Stimulated activated naive CD4-positive, alpha-beta T cell (primary cell): ENCODE measurements around the gene SLC19A1.
A peak's percentile ranks its signal among the peaks of the same experiment; 100 is the strongest.

Source experiments
- DNase-seq, 6 experiments: peaks; one replicate each; lab custom pipeline; 2025; lab: John Stamatoyannopoulos, UW

The SLC19A1 gene

DNA sequence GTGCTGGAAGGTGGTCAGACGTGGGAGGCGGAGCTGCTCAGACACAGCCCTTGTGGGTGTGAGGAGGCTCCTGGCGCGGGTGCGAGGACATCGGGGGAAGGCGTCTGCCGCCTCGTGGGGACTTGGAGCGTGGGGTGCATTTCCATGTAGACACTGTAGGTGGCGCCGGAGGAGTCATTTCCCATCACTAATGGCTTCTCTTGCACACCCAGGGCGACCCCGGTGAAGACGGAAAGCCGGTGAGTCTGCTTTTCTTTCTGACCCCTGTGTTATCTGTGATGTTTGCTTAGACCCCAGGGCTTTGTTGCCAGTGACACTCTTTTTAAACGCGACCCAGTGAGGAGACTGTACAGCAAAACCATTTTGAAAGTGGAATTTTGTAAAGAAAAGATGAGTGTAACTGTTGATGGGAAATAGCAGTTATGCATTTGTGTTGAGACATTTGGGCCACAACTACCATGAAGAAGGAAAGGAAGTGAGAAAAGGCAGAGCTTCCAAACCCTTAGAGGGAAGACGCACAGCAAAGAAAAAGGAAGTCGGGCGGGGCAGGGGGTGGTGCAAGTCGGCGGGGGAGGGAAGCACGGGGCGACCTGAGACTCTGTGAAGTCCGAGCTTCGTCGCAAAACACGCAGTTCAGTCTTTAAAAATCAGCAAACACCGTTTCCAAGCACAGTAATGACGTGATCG lies 64.0 kb downstream of the SLC19A1 start:
- peak; percentile 71 to 94 (median 81) for DNase-seq

DNA sequence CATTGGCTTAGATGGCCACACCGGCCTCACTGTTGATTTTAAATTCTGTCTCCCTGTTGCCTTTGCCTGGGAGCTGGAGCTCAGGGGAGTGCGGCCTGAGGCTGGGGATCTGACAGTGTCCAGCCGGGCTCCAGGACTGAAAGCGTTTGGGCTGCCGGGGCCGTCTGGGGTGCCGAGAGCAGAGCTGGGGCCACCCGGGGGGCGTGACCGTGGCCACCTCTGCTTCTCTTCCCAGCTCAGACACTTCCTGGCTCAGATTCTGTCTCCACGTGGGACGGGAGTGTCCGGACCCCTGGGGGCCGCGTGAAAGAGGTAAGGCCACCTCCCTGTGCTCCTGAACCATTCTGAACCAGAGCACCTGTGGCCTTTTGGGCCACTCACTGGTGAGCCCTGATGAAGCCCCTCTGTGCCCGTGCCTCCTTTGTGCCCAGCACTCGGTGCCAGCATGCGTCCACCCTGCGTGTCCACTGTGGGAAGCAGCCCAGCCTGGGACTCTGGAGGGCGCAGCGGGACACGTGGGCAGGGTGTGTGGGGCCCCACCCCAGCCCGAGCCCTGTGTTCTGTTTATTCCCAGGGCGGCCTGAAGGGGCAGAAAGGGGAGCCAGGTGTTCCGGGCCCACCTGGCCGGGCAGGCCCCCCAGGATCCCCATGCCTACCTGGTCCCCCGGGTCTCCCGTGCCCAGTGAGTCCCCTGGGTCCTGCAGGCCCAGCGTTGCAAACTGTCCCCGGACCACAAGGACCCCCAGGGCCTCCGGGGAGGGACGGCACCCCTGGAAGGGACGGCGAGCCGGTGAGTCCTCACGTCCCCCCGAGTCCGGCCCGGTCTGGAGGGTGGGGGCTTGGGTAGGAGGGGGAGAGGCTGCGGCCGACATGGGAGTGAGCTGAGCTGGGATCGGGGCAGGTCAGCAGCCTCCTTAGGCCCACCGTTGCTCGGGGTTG lies 64.8 kb downstream of the SLC19A1 start:
- no peak for DNase-seq

DNA sequence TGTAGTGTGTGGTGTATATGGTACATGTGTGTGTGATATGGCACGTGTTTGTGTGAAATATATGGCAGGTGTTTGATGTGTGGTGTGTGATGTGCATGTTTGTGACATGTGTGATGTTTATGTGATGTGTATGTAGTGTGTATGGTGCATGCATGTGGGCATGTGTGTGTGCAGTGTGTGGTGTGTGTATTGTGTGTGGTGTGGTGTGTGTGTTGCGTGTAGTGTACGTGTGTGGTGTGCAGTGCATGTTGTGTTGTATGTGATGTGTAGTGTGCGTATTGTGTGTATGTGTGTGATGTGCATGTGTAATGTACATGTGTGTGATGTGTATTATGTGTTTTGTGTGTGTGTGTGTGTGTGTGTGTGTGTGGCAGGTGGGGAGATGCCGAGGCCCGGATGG lies 65.7 kb downstream of the SLC19A1 start:
- no peak for DNase-seq

DNA sequence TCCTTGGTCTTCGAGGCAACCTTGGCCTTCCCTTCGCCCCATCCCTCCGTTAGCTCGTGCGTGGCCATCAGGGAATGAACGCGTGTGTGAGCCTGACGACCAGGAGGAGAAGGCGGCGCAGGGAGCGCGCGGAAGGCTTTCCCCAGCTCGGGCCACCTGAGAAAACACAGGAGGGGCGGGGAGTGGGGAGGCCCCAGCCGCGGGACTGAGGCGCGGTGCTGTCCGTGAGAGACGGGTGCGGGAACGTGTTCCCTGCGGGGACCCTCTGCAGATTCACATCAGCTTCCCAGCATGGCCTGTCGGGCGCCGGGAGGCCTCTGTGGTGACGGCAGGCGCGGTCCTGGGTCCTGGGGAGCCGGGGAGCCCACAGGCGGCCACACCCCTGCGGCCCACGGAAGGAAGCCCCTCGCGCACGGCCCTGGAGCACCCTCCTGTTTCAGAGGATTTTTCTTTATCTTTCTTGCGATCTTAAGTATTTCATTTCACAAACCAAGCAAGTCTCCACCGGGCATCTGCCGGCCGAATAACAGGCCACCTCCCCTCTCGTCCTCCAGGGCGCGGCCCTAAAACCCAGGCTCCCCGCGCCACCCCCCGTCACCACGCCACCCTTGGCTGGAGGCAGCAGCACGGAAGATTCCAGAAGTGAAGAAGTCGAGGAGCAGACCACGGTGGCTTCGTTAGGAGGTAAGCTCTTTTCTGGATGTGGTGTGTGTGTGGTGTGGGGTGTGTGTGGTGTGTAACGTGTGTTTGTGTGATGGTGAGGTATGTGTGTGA lies 66.3 kb downstream of the SLC19A1 start:
- no peak for DNase-seq

DNA sequence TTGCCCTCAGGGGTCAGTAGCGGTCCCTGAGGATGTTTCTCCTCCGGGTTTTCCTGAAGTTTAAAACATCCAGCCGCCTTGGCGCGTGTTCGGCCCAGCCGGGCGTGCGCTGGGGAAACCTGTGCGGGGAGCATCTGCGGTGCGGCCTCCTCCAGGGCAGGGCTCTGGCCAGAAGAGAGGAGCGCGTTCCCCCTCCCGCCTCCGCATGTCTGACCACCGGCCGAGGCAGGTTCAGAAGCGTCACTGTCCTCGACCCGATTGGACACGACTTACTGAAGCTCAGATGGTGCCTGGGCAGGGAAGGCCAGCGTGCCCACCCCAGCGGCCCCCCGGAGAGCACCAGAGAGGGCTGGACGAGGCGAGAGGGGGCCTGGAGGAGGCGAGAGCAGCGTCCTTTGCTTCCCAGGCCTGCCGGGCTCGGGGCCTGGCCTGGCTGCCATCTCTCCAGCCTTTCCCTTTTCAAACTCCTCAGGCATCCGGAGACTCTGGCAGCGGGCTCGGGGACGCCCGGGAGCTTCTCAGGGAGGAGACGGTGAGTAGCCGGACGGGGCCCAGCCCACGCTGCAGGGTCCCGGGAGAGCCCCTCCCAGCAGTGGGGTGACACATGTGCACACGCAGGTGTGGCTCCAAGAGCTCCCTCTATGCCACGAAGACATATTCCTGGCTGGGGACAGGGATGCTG lies 67.1 kb downstream of the SLC19A1 start:
- DNase-seq, result no peak

DNA sequence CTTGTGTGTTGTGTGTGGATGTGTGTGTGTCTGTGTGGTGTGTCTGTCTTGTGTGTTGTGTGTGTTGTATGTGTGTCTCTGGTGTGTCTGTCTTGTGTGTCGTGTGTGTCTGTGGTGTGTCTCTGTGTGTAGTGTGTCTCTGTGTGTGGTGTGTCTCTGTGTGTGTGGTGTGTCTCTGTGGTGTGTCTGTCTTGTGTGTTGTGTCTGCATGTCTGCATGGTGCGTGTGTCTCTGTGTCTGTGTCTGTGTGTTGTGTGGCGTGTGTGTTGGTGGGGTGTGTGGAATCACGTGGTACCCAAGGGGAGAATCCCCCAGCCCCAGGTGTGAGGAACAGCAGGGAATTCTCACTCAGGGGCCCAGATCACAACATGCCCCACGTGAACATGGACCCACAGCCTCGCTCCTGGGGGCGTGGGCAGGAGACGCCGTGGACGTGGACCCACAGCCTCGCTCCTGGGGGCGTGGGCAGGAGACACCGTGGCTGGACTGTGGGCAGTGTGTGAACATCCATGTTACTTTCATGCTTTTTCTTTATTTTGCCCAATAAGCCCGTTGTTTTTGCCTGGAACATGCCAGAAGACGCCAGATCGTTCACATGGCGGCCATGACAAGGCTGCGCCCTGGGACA lies 67.8 kb downstream of the SLC19A1 start:
- no peak for DNase-seq

DNA sequence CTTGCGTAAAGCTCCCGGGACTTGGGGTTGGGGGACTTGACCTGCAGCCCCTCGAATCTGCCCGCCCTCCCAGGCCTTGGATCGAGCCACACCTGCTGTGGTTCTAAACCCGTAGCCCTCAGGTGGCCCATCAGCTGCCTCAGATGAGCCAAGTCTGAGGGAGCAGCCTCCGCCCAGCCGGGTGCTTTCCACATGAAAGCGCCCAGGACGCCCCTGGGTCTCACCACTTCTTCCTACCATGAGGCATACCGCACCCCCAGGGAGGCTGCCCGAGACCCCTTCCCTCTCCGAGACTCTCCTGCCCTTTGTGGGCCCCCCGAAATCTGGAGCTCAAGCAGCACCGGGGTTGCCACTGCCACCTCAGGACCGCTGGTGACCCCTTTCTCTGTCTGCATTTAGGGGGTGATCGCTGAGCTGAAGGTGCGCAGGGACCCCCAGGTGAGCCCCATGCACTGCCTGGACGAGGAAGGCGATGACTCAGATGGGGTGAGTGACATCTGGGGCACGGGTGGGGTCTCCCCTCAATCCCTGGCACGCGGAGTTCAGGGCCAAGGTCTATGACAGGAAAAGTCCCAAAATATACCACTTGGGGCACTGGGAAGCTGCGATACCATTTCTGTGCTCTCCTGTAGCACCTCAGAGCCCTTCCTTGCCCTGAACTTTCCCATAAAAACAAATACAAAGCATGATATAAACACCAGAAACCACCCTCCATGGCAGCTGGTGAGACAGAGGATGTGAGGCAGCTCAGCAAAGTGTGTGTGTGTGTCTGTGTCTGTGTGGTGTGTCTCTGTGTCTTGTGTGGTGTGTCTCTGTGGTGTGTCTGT lies 68.5 kb downstream of the SLC19A1 start:
- DNase-seq, result no peak

DNA sequence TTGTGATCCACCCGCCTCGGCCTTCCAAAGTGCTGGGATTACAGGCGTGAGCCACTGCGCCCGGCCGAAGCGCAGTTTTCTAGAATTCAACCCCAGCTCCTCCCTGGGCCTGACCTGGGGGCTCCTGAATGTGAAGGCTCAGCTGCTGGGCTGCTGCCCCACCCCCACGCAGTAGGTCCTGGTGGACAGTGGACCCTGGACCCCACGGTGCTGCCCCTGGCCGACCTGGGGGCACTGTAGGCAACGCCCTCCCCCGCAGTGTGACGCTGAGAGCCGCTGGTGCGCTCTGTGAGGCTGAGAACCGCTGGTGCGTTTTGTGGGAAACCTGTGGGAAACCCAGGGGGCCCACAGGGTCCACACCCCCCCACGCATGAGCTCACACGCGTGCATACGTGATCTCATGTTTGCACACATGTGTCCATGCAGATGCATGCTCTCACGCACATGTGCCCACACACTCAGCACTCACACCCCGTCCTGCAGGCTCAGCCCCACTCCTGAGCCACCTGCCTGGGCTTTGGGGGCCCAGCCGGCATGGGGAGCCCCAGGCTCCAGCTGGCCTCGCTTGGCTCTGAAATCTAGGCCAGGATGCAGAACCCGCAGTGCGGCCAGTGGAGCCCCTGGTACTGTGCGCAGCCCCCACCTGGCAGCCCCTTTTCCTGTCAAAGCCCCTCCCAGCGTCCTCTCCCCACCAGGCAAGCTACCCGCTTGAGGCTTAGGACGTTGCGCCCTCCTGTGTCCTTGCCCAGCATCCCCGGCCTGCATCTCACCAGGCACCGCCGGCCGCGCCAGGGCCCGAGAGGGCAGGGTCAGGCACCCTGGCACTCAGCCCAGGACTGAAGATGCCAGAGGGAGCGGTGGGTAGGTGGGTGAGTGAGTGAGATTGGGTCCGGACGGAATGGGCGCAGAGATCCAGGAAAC lies 69.5 kb downstream of the SLC19A1 start:
- DNase-seq, result no peak

DNA sequence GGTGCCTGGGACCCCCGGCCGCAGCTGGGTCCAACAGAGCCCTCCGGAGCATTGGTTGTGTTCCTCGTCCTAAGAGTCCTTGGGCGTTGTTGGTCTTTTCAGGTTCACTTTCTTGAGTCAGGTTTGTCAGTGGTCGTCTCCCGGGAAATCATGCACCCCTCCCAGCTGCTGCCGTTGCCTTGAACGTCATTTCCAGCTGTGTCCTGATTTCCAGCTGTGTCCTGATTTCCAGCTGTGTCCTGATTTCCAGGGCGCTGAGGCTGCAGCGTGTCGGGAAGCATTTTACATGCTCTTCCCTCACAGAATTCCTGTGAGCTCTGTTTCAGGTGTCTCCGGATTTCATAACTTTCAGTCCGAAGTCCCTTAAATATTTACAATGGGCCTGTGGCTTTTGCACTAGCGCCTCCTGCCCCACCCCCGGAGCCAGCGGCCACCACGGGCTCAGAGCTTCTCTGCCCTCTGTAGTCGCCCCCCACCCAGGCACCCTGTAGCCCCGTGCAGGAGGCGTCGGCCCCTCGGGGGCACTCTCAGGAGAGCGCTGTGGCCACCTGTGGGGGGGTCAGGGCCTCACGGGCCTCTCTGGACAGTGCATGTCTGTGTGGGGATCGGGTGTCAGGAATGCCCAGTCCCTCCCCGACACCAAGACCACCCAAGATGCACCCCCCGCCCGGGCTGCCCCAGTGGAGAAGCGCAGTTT lies 70.6 kb downstream of the SLC19A1 start:
- no peak for DNase-seq

DNA sequence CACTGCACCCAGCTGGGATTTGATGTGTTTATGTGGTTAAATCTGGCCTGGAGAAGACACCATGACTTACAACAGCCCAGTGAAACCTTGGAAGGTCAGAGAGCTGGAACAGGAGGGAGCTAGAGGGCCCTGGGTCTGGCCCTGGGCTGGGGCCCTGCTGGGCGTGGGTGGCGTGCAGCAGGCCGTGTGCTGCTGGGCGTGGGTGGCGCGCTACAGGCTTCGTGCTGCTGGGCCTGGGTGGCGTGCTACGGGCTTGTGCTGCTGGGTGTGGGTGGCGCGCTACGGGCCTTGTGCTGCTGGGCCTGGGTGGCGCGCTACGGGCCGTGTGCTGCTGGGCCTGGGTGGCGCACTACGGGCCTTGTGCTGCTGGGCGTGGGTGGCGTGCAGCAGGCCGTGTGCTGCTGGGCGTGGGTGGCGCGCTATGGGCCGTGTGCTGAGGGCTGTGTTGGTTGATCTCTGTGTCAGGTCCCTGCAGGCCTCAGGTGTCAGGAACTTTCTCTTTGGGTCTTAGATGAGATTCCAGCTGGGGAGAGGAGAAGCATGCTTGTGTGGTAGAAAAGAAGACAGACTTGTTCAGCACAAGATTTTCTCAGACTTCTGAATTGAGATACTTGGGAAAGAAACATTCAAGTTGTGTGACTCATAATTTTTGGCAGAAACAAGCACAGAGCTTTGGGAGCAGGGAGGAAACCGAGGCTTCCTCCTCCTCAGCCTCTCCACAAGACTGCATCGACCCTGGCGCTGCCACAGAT lies 71.3 kb downstream of the SLC19A1 start:
- peak; percentile 40 to 60 (median 51) for DNase-seq

DNA sequence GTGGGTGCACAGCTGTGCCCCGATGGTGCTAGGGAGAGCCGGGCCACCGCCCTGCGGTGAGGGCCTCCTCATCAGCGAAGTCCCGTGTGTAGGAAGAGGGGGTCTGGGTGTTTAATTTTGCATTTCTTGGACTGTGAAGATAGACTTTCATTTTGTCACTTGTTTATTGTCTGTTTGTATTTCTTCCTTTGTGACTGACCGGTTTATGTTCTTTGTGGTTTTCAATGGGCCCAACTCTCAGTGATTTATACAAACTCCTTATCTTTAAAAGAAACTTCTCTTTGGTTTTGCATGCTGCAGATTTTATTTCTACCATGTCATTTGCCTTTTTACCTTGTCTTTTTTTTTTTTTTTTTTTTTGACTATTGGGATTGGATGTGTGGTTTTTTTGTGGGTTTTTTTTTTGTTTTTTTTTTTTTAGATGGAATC lies 72.1 kb downstream of the SLC19A1 start:
- DNase-seq, result no peak

DNA sequence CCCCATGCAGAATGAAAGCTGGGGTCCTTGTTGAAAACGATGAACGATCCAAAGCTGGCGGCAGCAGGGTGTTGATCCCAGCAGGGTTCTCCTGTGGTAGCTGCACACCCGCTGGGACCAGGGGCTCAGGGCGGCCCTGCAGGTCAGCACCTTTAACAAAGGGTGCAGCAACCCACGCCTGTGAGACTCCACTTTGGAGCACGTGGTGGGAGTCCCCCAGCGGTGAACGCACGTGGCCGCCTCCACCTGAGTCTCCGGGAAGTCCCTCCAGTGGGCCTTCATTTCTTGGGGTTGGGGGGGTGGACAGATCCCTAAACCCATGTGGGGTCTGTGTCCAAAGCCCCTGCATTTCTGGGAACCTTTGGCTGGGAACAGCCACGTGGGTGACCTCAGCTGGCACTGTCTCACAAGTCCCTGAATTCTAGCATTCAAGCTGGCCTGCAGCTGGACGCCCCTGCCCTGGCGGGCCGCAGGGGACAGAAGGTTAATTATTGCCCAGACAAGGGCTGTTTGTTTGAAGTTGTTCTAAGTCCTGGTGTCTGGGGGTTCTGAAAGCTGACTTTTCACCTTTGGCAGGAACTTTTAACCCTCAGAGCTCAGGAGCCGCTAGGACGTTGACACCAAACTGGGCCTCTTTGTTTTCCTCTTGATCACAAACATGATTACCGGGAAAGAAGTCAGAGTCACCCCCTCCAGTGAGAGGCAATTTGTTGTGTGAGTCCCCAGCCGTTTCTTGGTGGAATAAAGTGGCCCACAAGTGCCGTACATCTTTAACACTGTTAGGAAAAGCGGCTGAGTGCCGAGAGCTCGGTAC lies 72.8 kb downstream of the SLC19A1 start:
- no peak for DNase-seq

DNA sequence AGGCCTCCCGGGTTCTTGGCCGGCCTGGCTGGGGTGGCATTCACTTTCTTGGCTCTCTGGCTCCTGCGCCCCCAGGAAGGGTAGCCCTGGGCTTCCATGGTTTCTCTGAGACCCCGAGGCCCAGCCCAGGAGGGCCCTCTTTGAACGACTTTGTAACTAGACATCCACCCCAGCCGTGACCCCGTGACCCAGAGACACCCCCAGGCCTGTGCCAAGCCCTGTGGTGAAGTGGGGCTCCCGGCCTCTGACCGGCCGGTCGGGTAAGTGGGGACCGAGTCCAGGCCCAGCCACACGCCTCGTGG lies 73.3 kb downstream of the SLC19A1 start:
- no peak for DNase-seq

DNA sequence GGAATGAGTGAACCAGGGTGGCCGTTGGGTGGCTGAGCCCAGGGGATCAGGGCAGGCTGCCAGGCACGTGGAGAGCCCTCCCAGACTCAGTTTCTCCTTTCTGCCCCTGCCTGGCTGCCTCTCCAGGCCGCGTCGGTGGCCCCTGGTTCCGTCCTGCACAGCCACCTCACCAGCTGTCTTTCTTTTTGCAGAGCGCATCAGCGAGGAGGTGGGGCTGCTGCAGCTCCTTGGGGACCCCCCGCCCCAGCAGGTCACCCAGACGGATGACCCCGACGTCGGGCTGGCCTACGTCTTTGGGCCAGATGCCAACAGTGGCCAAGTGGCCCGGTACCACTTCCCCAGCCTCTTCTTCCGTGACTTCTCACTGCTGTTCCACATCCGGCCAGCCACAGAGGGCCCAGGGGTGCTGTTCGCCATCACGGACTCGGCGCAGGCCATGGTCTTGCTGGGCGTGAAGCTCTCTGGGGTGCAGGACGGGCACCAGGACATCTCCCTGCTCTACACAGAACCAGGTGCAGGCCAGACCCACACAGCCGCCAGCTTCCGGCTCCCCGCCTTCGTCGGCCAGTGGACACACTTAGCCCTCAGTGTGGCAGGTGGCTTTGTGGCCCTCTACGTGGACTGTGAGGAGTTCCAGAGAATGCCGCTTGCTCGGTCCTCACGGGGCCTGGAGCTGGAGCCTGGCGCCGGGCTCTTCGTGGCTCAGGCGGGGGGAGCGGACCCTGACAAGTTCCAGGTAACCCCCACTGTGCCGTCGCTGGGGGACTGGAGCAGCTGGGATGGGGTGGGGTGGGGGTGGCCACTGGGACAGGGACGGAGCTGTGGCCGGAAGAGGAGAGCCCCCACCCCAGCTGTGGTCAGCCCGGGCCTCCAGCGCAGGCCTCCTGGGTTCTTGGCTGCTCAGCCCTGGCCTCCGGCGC lies 73.9 kb downstream of the SLC19A1 start:
- no peak for DNase-seq

DNA sequence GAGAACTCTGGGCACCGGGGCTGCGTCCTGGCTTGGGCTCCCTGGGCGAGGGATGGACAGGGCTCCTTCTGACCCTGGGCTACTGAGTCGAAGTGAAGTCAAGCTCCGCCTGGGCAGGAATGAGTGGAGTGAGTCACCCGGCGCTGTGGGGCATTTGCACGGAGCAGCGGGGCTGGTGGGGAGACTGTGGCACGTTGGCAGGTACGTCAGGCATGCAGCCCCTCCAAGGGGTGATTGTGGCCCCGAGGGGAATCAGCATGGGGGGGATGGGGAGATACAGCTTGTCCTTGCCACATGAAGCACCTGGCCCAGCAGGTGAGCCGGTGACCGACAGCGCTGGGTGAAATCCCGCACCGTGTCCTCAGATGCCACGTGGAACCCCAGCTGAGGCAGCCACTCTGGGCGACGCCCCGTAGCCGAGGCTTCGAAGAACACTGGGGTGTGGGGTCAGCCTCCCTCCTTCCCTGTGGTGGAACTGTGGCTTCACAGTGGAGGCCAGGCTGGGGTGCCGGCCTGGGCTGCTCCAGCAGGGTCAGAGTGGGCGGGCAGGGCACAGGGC lies 74.9 kb downstream of the SLC19A1 start:
- no peak for DNase-seq
